Endodermal cell (in vitro differentiated cells): ENCODE data around the gene SUN2. TPM values are rescaled to one million over a fixed set of nuclear protein-coding genes. Genes with fewer than 3 reads are reported as not detected.
A peak's percentile ranks its signal among the peaks of the same experiment; 100 is the strongest.

Experiments used
- DNase-seq: peaks from one replicate; pipeline ENCODE4 v3.0.0-alpha.2; 2017
- H3K27ac ChIP-seq: 2 replicates; pipeline ENCODE4 v1.5.1; 2013; ENCODE audit warnings: mild to moderate bottlenecking, low read depth, low read length, moderate library complexity
- H3K27me3 ChIP-seq: 2 replicates; pipeline ENCODE4 v1.6.1; 2013; ENCODE audit warnings: mild to moderate bottlenecking, low read length, moderate library complexity; ENCODE audit not compliant: insufficient read depth, control insufficient read depth, poor library complexity, severe bottlenecking
- H3K36me3 ChIP-seq: 2 replicates; pipeline ENCODE4 v1.7.0; 2013; ENCODE audit warnings: mild to moderate bottlenecking, low read length, moderate library complexity; ENCODE audit not compliant: control insufficient read depth, insufficient read depth
- H3K4me1 ChIP-seq: one replicate; pipeline ENCODE4 v1.7.0; 2013; ENCODE audit warnings: low read length; ENCODE audit not compliant: control insufficient read depth, insufficient read depth
- H3K4me3 ChIP-seq: 2 replicates; pipeline ENCODE4 v1.5.1; 2013; ENCODE audit warnings: mild to moderate bottlenecking, low read length, moderate library complexity
- H3K9ac ChIP-seq: 2 replicates; pipeline ENCODE4 v1.6.1; 2013; ENCODE audit warnings: mild to moderate bottlenecking, low read length, moderate library complexity; ENCODE audit not compliant: poor library complexity, severe bottlenecking; ENCODE audit errors: extremely low read depth
- H3K9me3 ChIP-seq: 2 replicates; pipeline ENCODE4 v1.6.1; 2013; ENCODE audit warnings: mild to moderate bottlenecking, low read length, moderate library complexity; ENCODE audit not compliant: control insufficient read depth
- H3K27ac Mint-ChIP-seq: 2 replicates; pipeline ENCODE4 v1.8.0; 2020; ENCODE audit warnings: mixed read lengths
- H3K27me3 Mint-ChIP-seq: 2 replicates; pipeline ENCODE4 v1.8.0; 2021; ENCODE audit warnings: mild to moderate bottlenecking, mixed read lengths; ENCODE audit not compliant: insufficient read depth
- H3K36me3 Mint-ChIP-seq: 2 replicates; pipeline ENCODE4 v1.8.0; 2020; ENCODE audit warnings: low read depth, mixed read lengths
- H3K4me1 Mint-ChIP-seq: 2 replicates; pipeline ENCODE4 v1.8.0; 2020; ENCODE audit warnings: mixed read lengths
- H3K4me3 Mint-ChIP-seq: 2 replicates; pipeline ENCODE4 v1.8.0; 2020; ENCODE audit warnings: mild to moderate bottlenecking, moderate library complexity, mixed read lengths
- H3K9me3 Mint-ChIP-seq: 2 replicates; pipeline ENCODE4 v1.8.0; 2020; ENCODE audit warnings: mild to moderate bottlenecking, mixed read lengths
- WGBS, 2 experiments: methylation state at CpG; one replicate each; pipeline versions ENCODE4 v1.1.5 to v1.1.7; 2013; ENCODE audit warnings: missing lambda C conversion rate in 2 of 2, mixed read lengths in 1 of 2; ENCODE audit not compliant: insufficient coverage in 1 of 2, insufficient read length in 1 of 2; 5-methylcytosine and 5-hydroxymethylcytosine counted together
- total RNA-seq, 2 donors: library from RNA; stranded (reverse); fragmentation: NEBNext Ultra II Directional in 1 of 2; extraction: Animal tissue kit (Norgen Biotek cat#: 25700) in 1 of 2; gene quantifications; 2 replicates in 1 of 2; 3 replicates in 1 of 2; pipeline ENCODE4 v1.2.1, GENCODE V29; 2021
- TF ChIP-seq, protein P1 (sequence below): fragments of 200-600 bp; sonication (generic); conservative IDR thresholded peaks from 2 replicates; pipeline ENCODE4 v1.5.0; 2021; ENCODE audit warnings: antibody characterized with exemption, mild to moderate bottlenecking

SUN2 gene
- total RNA-seq, 2 donors from 2014 or later, result 23.0 to 32.4 TPM

DNA sequence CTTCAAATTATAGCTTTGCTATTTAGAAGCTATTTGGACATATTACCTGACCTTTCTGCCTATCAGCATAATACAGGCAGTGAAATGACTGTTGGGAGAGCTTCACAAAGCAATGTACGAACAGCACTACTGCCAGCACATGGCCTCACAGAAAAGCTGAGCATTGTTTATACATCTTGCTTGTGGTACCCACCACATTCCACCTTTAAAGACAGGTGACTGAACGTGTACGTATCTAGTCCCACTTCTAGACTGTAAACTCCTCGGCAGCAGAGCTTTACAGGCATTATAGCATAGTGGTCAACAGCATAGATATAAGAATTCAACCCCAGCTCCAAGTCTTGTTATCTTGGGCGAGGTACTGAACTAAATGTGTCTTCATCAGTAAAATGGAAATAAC lies 56.7 kb downstream of the SUN2 start:
- Mint-ChIP-seq H3K36me3 (peaks cover 28% of the 10 kb centered on the region), H3K27me3 (no peaks in the 10 kb centered on the region), H3K27ac (peak overlapping the region; percentile 13), H3K9me3 (no peaks in the 10 kb centered on the region), H3K4me3 (peak overlapping the region; percentile 82), H3K4me1 (peaks cover 37% of the 10 kb centered on the region)
- WGBS, 2 experiments, result 84 to 94% methylated on average over 4 to 5 of the region's 5 CpGs
- TF ChIP-seq, protein P1, sequence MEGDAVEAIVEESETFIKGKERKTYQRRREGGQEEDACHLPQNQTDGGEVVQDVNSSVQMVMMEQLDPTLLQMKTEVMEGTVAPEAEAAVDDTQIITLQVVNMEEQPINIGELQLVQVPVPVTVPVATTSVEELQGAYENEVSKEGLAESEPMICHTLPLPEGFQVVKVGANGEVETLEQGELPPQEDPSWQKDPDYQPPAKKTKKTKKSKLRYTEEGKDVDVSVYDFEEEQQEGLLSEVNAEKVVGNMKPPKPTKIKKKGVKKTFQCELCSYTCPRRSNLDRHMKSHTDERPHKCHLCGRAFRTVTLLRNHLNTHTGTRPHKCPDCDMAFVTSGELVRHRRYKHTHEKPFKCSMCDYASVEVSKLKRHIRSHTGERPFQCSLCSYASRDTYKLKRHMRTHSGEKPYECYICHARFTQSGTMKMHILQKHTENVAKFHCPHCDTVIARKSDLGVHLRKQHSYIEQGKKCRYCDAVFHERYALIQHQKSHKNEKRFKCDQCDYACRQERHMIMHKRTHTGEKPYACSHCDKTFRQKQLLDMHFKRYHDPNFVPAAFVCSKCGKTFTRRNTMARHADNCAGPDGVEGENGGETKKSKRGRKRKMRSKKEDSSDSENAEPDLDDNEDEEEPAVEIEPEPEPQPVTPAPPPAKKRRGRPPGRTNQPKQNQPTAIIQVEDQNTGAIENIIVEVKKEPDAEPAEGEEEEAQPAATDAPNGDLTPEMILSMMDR, result no peak
- Histone ChIP-seq H3K27ac (no peak overlapping the region), H3K9ac (peak overlapping the region; percentile 87), H3K4me1 (peaks cover 5% of the 10 kb centered on the region), H3K36me3 (peaks cover 8% of the 10 kb centered on the region), H3K27me3 (no peaks in the 10 kb centered on the region), H3K9me3 (no peaks in the 10 kb centered on the region), H3K4me3 (peak overlapping the region; percentile 86)
- no peak for DNase-seq

DNA sequence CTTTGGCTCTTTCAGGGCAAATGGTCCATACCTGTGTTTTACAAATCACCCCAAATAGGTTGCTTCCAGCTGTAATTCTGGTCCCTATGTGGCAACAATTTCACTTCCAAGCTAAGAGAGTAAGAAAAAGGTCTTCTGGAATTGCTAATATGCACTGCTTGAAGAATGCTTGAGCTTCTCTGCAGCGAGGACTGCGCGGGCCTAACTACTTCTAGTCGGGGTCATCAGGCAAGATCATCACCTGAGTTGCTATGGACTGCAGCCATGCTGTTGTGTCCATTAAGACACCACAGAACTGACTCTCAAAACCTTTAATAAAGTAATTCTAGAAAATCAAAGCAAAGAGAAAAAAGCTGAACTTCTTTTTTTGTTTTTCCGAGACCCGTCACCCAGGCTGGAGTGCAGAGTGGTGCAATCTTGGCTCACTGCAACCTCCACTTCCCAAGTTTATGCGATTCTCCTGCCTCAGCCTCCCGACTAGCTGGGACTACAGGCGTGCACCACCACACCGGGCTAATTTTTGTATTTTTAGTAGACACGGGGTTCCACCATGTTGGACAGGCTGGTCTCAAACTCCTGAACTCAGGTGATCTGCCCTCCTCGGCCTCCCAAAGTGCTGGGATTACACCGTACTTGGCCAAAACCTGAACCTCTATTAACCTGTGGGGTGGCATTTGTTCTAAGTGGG lies 57.2 kb downstream of the SUN2 start:
- Histone ChIP-seq H3K27ac (no peak overlapping the region), H3K4me1 (peaks cover 5% of the 10 kb centered on the region), H3K9ac (no peak overlapping the region), H3K27me3 (no peaks in the 10 kb centered on the region), H3K36me3 (peaks cover 11% of the 10 kb centered on the region), H3K9me3 (no peaks in the 10 kb centered on the region), H3K4me3 (peak overlapping the region; percentile 86)
- H3K27me3 Mint-ChIP-seq, result no peaks in the 10 kb centered on the region
- peak overlapping the region; percentile 82 for H3K4me3 Mint-ChIP-seq
- peaks cover 35% of the 10 kb centered on the region for H3K4me1 Mint-ChIP-seq
- H3K9me3 Mint-ChIP-seq, result no peaks in the 10 kb centered on the region
- H3K36me3 Mint-ChIP-seq, result peaks cover 30% of the 10 kb centered on the region
- 91 to 97% methylated on average over 11 to 13 of the region's 13 CpGs for WGBS, 2 experiments
- H3K27ac Mint-ChIP-seq, result peak overlapping the region; percentile 26
- no peak for DNase-seq
- TF ChIP-seq, protein P1, result no peak

- H3K9me3 ChIP-seq, result no peaks in the 10 kb centered on the region
- Mint-ChIP-seq H3K36me3 (peaks cover 37% of the 10 kb centered on the region), H3K4me1 (peaks cover 35% of the 10 kb centered on the region), H3K27me3 (no peaks in the 10 kb centered on the region), H3K4me3 (peak overlapping the region; percentile 82), H3K9me3 (no peaks in the 10 kb centered on the region), H3K27ac (peak overlapping the region; percentile 6)
- peak overlapping the region; percentile 86 for H3K4me3 ChIP-seq
- TF ChIP-seq, protein P1, result no peak
- H3K27ac ChIP-seq, result no peak overlapping the region
- H3K36me3 ChIP-seq, result peaks cover 11% of the 10 kb centered on the region
- DNase-seq, result no peak
- 88% methylated on average over 8 of the region's 8 CpGs for WGBS, 2 experiments
- H3K27me3 ChIP-seq, result no peaks in the 10 kb centered on the region
- H3K9ac ChIP-seq, result no peak overlapping the region
- H3K4me1 ChIP-seq, result peaks cover 5% of the 10 kb centered on the region
Observed at GRCh38 chr22:38697425-38698089, 58.2 kb downstream of the SUN2 start.
